Measurements from ENCODE around the gene ARHGEF17. TPM values are rescaled to one million over a fixed set of nuclear protein-coding genes. Genes with fewer than 3 reads are reported as not detected.

The ARHGEF17 gene
- total and polyA plus RNA-seq, 5 donors = 34.0 to 53.8 (median 49.2) TPM

GRCh38 chr11:73361953-73362776, 54.1 kb downstream of the ARHGEF17 start:
- ATAC-seq = peak in 1 of 2 donors; percentile 10
- intact Hi-C loops (cut with DNase I) = no loop called here
- 75% methylated on average over 70 of the region's 70 CpGs for WGBS
- H3K4me3 ChIP-seq (ENCODE audit: low read length) = no peak overlapping the region
- no peak overlapping the region for H3K27ac ChIP-seq (ENCODE audit: low read length)
- no peaks in the 10 kb centered on the region for H3K9me3 ChIP-seq (ENCODE audit: control insufficient read depth, low read length)
- no peaks in the 10 kb centered on the region for H3K4me1 ChIP-seq (ENCODE audit: control insufficient read depth, insufficient read depth, low read length)
- peak in 1 of 3 donors; percentile 74 for DNase-seq
- no peaks in the 10 kb centered on the region for H3K27me3 ChIP-seq (ENCODE audit: control insufficient read depth, insufficient read depth)

GRCh38 chr11:73363147-73363546, 55.1 kb downstream of the ARHGEF17 start:
- Histone ChIP-seq H3K9me3 (ENCODE audit: control insufficient read depth, low read length) (no peaks in the 10 kb centered on the region), H3K27me3 (ENCODE audit: control insufficient read depth, insufficient read depth) (no peaks in the 10 kb centered on the region), H3K27ac (ENCODE audit: low read length) (no peak overlapping the region), H3K4me3 (ENCODE audit: low read length) (no peak overlapping the region), H3K4me1 (ENCODE audit: control insufficient read depth, insufficient read depth, low read length) (no peaks in the 10 kb centered on the region)
- intact Hi-C loops (cut with DNase I) = no loop called here
- no peak for DNase-seq
- no peak for ATAC-seq
- WGBS = 88% methylated on average over 9 of the region's 9 CpGs

DNA sequence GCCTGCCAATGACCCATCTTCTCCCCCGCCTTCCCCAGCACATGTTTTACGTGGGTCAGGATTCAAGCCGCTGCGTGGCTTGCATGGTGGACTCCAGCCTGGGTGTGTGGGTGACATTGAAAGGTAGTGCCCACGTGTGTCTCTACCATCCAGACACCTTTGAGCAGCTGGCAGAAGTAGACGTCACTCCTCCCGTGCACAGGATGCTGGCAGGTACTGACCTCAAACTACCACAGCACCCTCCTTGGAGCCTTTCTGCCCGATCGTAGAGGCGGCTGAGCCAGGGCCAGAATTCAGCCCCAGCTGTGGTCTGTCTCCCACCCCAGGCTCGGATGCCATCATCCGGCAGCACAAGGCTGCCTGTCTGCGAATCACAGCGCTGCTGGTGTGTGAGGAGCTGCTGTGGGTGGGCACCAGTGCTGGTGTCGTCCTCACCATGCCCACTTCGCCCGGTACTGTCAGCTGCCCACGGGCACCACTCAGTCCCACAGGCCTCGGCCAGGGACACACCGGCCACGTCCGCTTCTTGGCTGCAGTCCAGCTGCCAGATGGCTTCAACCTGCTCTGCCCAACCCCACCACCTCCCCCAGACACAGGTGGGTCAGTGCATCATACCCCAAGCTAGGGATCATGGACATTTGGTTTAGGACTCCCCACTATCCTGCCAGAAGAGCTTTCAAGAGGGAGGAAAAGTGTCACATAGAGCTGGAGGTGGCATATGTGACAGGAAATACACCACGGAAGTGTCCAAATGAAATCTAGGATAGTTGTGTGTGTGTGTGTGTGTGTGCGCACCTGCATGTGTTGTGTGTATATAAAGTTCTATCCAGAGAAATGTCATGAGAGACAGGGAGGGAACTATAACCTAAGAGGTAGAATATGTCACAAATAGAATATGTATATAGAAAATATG, 57.5 kb downstream of the ARHGEF17 start:
- Histone ChIP-seq H3K9me3 (ENCODE audit: control insufficient read depth, low read length) (no peaks in the 10 kb centered on the region), H3K27ac (ENCODE audit: low read length) (no peak overlapping the region), H3K4me3 (ENCODE audit: low read length) (no peak overlapping the region), H3K4me1 (ENCODE audit: control insufficient read depth, insufficient read depth, low read length) (no peaks in the 10 kb centered on the region), H3K27me3 (ENCODE audit: control insufficient read depth, insufficient read depth) (no peaks in the 10 kb centered on the region)
- intact Hi-C loops (cut with DNase I) = no loop called here
- 83% methylated on average over 24 of the region's 24 CpGs for WGBS
- DNase-seq (no peak), ATAC-seq (no peak)

- H3K27me3 ChIP-seq (ENCODE audit: control insufficient read depth, insufficient read depth) = no peaks in the 10 kb centered on the region
- no peak overlapping the region for H3K27ac ChIP-seq (ENCODE audit: low read length)
- ATAC-seq = no peak
- intact Hi-C loops (cut with DNase I) = no loop called here
- WGBS = 75% methylated on average over 4 of the region's 4 CpGs
- no peak for DNase-seq
- H3K4me3 ChIP-seq (ENCODE audit: low read length) = no peak overlapping the region
- H3K4me1 ChIP-seq (ENCODE audit: control insufficient read depth, insufficient read depth, low read length) = no peaks in the 10 kb centered on the region
- H3K9me3 ChIP-seq (ENCODE audit: control insufficient read depth, low read length) = no peaks in the 10 kb centered on the region
Observed at GRCh38 chr11:73366265-73366610, 58.2 kb downstream of the ARHGEF17 start.

DNA sequence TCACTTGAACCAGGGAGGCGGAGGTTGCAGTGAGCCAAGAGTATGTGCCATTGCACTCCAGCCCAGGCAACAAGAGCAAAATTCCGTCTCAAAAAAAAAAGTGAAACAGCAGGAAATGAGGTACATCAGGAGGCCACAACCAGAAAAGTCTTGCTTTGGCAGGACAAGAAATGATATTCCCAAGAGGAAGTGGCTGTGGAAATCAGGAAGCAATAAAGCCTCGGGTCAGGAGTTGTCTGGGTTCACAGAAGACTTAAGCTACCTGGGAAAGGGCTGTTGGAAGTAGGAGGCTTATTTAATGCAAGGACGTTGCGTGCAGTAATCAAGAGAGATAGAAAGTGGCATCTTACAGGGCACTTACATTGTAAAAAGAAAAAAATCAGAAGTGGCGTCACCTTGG, 58.9 kb downstream of the ARHGEF17 start:
- Histone ChIP-seq H3K27ac (ENCODE audit: low read length) (no peak overlapping the region), H3K4me3 (ENCODE audit: low read length) (no peak overlapping the region), H3K27me3 (ENCODE audit: control insufficient read depth, insufficient read depth) (no peaks in the 10 kb centered on the region), H3K4me1 (ENCODE audit: control insufficient read depth, insufficient read depth, low read length) (no peaks in the 10 kb centered on the region), H3K9me3 (ENCODE audit: control insufficient read depth, low read length) (no peaks in the 10 kb centered on the region)
- DNase-seq (no peak), ATAC-seq (no peak)
- intact Hi-C loops (cut with DNase I) = no loop called here
- 58% methylated on average over 6 of the region's 6 CpGs for WGBS

DNA sequence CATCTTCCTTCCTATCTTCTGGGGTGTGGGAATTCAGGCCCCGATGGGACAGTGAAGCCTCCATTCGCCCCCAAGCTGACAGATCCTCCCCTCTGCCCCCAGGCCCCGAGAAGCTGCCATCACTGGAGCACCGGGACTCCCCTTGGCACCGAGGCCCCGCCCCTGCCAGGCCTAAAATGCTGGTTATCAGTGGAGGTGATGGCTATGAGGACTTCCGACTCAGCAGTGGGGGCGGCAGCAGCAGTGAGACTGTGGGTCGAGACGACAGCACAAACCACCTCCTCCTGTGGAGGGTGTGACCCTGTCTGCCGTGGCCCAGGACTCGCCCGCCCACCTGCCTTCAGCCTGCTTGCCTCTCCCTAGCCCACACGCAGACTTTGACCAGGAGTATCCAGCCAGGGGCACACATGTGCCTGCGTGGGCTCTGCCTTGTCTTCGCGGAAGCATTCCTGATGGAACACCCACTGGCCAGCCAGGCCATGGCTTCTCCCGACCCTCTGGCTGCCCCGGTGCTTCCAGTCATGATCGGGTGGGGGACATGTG, 59.5 kb downstream of the ARHGEF17 start:
- no peaks in the 10 kb centered on the region for H3K27me3 ChIP-seq (ENCODE audit: control insufficient read depth, insufficient read depth)
- no peak overlapping the region for H3K4me3 ChIP-seq (ENCODE audit: low read length)
- ATAC-seq = no peak
- intact Hi-C loops (cut with DNase I) = no loop called here
- no peak for DNase-seq
- 72% methylated on average over 20 of the region's 20 CpGs for WGBS
- no peaks in the 10 kb centered on the region for H3K9me3 ChIP-seq (ENCODE audit: control insufficient read depth, low read length)
- H3K27ac ChIP-seq (ENCODE audit: low read length) = no peak overlapping the region
- H3K4me1 ChIP-seq (ENCODE audit: control insufficient read depth, insufficient read depth, low read length) = no peaks in the 10 kb centered on the region

DNA sequence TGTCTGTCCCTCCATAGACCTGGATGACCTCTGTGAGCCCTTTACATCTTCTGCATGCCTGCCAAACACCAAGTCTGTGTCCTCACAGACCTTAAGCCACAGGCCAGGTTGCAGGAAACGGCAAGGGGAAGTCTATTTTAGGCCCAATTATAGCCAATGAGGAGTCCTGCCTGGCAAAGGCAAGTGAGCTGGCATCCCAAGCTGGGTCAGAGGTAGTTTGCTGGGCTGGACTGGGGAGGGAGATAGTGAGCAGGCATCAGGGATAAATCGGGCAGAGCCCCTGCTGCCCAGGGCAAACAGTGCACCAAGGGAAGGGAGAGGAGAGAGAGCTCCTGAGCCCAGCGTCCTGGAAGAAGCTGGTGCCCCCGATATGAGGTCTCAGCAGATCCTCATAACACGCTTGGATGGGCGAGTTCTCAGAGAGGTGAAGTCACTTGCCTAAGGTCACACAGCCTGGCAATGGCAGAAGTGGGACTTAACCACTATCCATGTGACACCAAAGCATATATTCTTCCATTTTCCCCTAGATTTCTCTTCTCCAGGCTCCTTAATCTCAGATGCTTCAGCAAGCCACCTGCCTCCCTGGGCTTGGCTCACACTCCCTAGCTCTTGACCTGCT, 64.4 kb downstream of the ARHGEF17 start:
- Histone ChIP-seq H3K9me3 (ENCODE audit: control insufficient read depth, low read length) (no peaks in the 10 kb centered on the region), H3K27me3 (ENCODE audit: control insufficient read depth, insufficient read depth) (no peaks in the 10 kb centered on the region), H3K4me3 (ENCODE audit: low read length) (no peak overlapping the region), H3K4me1 (ENCODE audit: control insufficient read depth, insufficient read depth, low read length) (no peaks in the 10 kb centered on the region), H3K27ac (ENCODE audit: low read length) (peak overlapping the region; percentile 41)
- intact Hi-C loops (cut with DNase I) = no loop called here
- DNase-seq = no peak
- WGBS = 51% methylated on average over 6 of the region's 6 CpGs
- ATAC-seq = no peak

DNA sequence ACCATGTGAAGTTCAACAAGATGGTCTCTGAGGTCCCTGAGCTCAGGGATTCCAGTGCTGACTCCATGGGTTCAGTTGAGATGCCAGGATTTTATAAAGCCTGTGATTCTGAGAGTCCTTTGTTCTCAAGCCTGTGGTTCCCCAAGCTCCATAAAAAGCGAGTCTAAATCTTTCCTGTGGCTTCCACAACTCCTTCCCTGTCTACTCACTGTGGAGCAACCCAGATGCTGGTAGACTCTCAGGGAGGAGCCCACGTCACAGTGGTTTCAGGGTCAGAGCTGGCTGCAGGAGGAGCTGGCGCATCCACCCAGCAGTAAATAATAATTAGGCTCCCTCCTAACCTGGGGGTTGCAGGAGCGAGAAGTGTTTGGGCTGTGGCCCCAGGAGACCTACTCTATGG, 66.1 kb downstream of the ARHGEF17 start:
- H3K27me3 ChIP-seq (ENCODE audit: control insufficient read depth, insufficient read depth) = no peaks in the 10 kb centered on the region
- no peak overlapping the region for H3K4me3 ChIP-seq (ENCODE audit: low read length)
- ATAC-seq (no peak), DNase-seq (no peak)
- 77% methylated on average over 4 of the region's 4 CpGs for WGBS
- no peak overlapping the region for H3K27ac ChIP-seq (ENCODE audit: low read length)
- H3K4me1 ChIP-seq (ENCODE audit: control insufficient read depth, insufficient read depth, low read length) = no peaks in the 10 kb centered on the region
- intact Hi-C loops (cut with DNase I) = no loop called here
- H3K9me3 ChIP-seq (ENCODE audit: control insufficient read depth, low read length) = no peaks in the 10 kb centered on the region

DNA sequence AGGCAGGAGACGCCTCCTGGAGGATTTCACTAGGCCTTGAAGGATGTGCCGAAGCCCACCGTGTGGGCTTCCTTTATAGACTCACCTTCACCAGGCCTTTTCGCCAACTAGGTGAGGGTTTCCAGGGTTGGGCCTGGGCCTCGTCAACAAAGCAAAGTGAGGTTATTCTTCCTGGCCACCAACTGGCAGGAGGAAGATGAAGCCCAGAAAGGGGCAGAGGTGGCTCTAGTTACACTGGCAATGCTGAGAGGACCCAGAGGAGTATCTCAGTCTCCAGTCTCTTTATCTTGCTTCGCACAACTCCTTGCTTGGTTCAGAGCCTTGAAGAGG, 67.7 kb downstream of the ARHGEF17 start:
- DNase-seq (no peak), ATAC-seq (no peak)
- no peaks in the 10 kb centered on the region for H3K4me1 ChIP-seq (ENCODE audit: control insufficient read depth, insufficient read depth, low read length)
- no peaks in the 10 kb centered on the region for H3K9me3 ChIP-seq (ENCODE audit: control insufficient read depth, low read length)
- WGBS = 60% methylated on average over 6 of the region's 6 CpGs
- intact Hi-C loops (cut with DNase I) = no loop called here
- H3K27ac ChIP-seq (ENCODE audit: low read length) = peak overlapping the region; percentile 70
- no peaks in the 10 kb centered on the region for H3K27me3 ChIP-seq (ENCODE audit: control insufficient read depth, insufficient read depth)
- H3K4me3 ChIP-seq (ENCODE audit: low read length) = no peak overlapping the region

GRCh38 chr11:73376160-73376802, 68.2 kb downstream of the ARHGEF17 start, which contains the start of gene RELT:
RELT (plus strand) TSS chr11:73376399; CDS start chr11:73389137, 12,738 bp downstream.
- ATAC-seq (peak; percentile 91 to 93), DNase-seq (peak; percentile 91 to 96 (median 96))
- no peaks in the 10 kb centered on the region for H3K27me3 ChIP-seq (ENCODE audit: control insufficient read depth, insufficient read depth)
- no peaks in the 10 kb centered on the region for H3K4me1 ChIP-seq (ENCODE audit: control insufficient read depth, insufficient read depth, low read length)
- peak within 1 kb of the TSS; percentile 63 for H3K4me3 ChIP-seq (ENCODE audit: low read length)
- WGBS = under 1% methylated on average over 96 of the region's 96 CpGs
- peak within 1 kb of the TSS; percentile 72 for H3K27ac ChIP-seq (ENCODE audit: low read length)
- intact Hi-C loops (cut with DNase I) = no loop called here
- H3K9me3 ChIP-seq (ENCODE audit: control insufficient read depth, low read length) = no peaks in the 10 kb centered on the region
